Astrocyte of the cerebellum (primary cell): Measurements from ENCODE around the gene MSI2.

Source experiments
- DNase-seq: peaks from one replicate; pipeline ENCODE4 v3.0.0-alpha.2; 2011; ENCODE audit warnings: low read depth
- H3K4me3 ChIP-seq: 2 replicates; pipeline ENCODE4 v1.5.1; 2011; ENCODE audit warnings: mild to moderate bottlenecking, low read depth, low read length, moderate library complexity
- CTCF ChIP-seq: IDR thresholded peaks from 2 replicates; pipeline ENCODE4 v1.5.1; 2012; ENCODE audit warnings: low read length, low read depth, moderate library complexity, mild to moderate bottlenecking; ENCODE audit errors: missing control alignments
- in situ Hi-C: cut with HindIII; loops from 2 replicates; pipeline ENCODE4 v1.10.0; 2017; ENCODE audit warnings: low sequenced_read_pairs

Gene MSI2

GRCh38 chr17:57675427-57676387, 419.4 kb downstream of the MSI2 start:
- in situ Hi-C loops = no loop called here
- DNase-seq = no peak
- no peak for TF ChIP-seq CTCF
- no peak overlapping the region for H3K4me3 ChIP-seq

- no peak overlapping the region for H3K4me3 ChIP-seq
- in situ Hi-C loops = no loop called here
- TF ChIP-seq CTCF = no peak
- DNase-seq = no peak
Observed at GRCh38 chr17:57676543-57676942, 420.2 kb downstream of the MSI2 start.

- no peak for TF ChIP-seq CTCF
- no peak overlapping the region for H3K4me3 ChIP-seq
- in situ Hi-C loops = no loop called here
- no peak for DNase-seq
Observed at GRCh38 chr17:57677301-57677700, 421.0 kb downstream of the MSI2 start.

GRCh38 chr17:57677858-57678257, 421.5 kb downstream of the MSI2 start:
- no peak for DNase-seq
- in situ Hi-C loops = no loop called here
- TF ChIP-seq CTCF = no peak
- H3K4me3 ChIP-seq = no peak overlapping the region

GRCh38 chr17:57678393-57678792, 422.1 kb downstream of the MSI2 start:
- no peak for DNase-seq
- in situ Hi-C loops = no loop called here
- no peak for TF ChIP-seq CTCF
- no peak overlapping the region for H3K4me3 ChIP-seq

GRCh38 chr17:57679356-57679755, 423.0 kb downstream of the MSI2 start:
- DNase-seq = no peak
- H3K4me3 ChIP-seq = no peak overlapping the region
- no peak for TF ChIP-seq CTCF
- in situ Hi-C loops = no loop called here
